HL-60 (cell line): Measurements from ENCODE around the gene ERAP2.

ENCODE experiments used
- CTCF ChIP-seq: IDR thresholded peaks from one replicate; pipeline ENCODE4 v1.5.1; 2011; ENCODE audit warnings: low read length, control low read depth, inconsistent platforms; ENCODE audit not compliant: insufficient read depth
- GABPA ChIP-seq: IDR thresholded peaks from 2 replicates; pipeline ENCODE4 v1.6.1; 2012; ENCODE audit warnings: low read depth
- POLR2AphosphoS5 ChIP-seq: IDR thresholded peaks from 2 replicates; pipeline ENCODE4 v1.6.1; 2012; ENCODE audit warnings: low read depth
- SPI1 ChIP-seq: IDR thresholded peaks from 2 replicates; pipeline ENCODE4 v1.6.1; 2012; ENCODE audit warnings: low read depth, mild to moderate bottlenecking, borderline replicate concordance
- TF ChIP-seq, protein P1 (sequence below): IDR thresholded peaks from 2 replicates; pipeline ENCODE4 v1.6.1; 2012; ENCODE audit warnings: low read depth; ENCODE audit not compliant: insufficient replicate concordance

DNA sequence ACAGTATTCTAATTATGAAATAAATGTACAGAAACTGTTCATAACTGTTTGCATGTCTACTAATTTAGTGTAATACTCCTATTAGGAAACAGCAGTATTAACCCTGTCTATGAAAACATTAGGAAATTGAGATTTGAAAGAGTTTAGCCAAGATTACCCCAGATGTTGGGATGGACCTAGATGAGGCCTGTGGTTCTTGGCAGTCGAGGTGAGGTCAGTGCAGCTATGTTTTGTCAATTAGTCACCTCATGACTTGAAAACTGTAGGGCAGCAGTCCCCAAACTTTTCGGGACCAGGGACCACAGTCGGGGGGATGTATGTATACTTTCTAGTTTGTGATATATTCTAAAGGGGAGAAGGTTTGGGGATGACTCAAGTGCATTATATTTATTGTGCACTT lies 64.3 kb downstream of the ERAP2 start:
- TF ChIP-seq CTCF (no peak), POLR2AphosphoS5 (no peak), GABPA (no peak), SPI1 (no peak)
- TF ChIP-seq, protein P1, sequence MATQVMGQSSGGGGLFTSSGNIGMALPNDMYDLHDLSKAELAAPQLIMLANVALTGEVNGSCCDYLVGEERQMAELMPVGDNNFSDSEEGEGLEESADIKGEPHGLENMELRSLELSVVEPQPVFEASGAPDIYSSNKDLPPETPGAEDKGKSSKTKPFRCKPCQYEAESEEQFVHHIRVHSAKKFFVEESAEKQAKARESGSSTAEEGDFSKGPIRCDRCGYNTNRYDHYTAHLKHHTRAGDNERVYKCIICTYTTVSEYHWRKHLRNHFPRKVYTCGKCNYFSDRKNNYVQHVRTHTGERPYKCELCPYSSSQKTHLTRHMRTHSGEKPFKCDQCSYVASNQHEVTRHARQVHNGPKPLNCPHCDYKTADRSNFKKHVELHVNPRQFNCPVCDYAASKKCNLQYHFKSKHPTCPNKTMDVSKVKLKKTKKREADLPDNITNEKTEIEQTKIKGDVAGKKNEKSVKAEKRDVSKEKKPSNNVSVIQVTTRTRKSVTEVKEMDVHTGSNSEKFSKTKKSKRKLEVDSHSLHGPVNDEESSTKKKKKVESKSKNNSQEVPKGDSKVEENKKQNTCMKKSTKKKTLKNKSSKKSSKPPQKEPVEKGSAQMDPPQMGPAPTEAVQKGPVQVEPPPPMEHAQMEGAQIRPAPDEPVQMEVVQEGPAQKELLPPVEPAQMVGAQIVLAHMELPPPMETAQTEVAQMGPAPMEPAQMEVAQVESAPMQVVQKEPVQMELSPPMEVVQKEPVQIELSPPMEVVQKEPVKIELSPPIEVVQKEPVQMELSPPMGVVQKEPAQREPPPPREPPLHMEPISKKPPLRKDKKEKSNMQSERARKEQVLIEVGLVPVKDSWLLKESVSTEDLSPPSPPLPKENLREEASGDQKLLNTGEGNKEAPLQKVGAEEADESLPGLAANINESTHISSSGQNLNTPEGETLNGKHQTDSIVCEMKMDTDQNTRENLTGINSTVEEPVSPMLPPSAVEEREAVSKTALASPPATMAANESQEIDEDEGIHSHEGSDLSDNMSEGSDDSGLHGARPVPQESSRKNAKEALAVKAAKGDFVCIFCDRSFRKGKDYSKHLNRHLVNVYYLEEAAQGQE: no peak
